Suppressor macrophage (primary cell): Measurements from ENCODE around the gene TNIK.
"Not testable (repeated sequence)": the region's sequence is repeated elsewhere in the genome, so short reads cannot be mapped to it uniquely, and the experiment has no call there.

Source experiments
- DNase-seq, 4 experiments: peaks; one replicate each; pipeline ENCODE4 v3.0.0-alpha.2; 2020 to 2022

TNIK gene

GRCh38 chr3:171468296-171468906 is 8.2 kb upstream of the TNIK start:
- no peak for DNase-seq

GRCh38 chr3:171465763-171466162 is 5.6 kb upstream of the TNIK start:
- DNase-seq = peak; percentile 7 to 65 (median 40)

- no peak for DNase-seq
Observed at GRCh38 chr3:171464462-171464861, 4.3 kb upstream of the TNIK start.

GRCh38 chr3:171462224-171462623 is 2.0 kb upstream of the TNIK start:
- peak in 2 of 4 experiments; percentile 6 for DNase-seq

GRCh38 chr3:171461525-171461917 is 1.3 kb upstream of the TNIK start:
- no peak for DNase-seq

GRCh38 chr3:171460725-171461524 is 720 bp upstream of the TNIK start:
- peak; percentile 23 to 84 (median 74) for DNase-seq

GRCh38 chr3:171459137-171459941 is 866 bp downstream of the TNIK start:
- peak in 3 of 4 experiments; percentile 24 to 44 (median 39) for DNase-seq

GRCh38 chr3:171458864-171459136 is 1.4 kb downstream of the TNIK start:
- DNase-seq = peak in 1 of 4 experiments; percentile 4

- peak in 3 of 4 experiments; percentile 19 to 34 (median 28) for DNase-seq
Observed at GRCh38 chr3:171458071-171458863, 1.9 kb downstream of the TNIK start.

- DNase-seq = peak; percentile 16 to 43 (median 36)
Observed at GRCh38 chr3:171457607-171458061, 2.6 kb downstream of the TNIK start.

- DNase-seq = no peak
Observed at GRCh38 chr3:171456765-171457606, 3.2 kb downstream of the TNIK start.

GRCh38 chr3:171455603-171456550 is 4.3 kb downstream of the TNIK start:
- no peak for DNase-seq

GRCh38 chr3:171454041-171454440 is 6.2 kb downstream of the TNIK start:
- DNase-seq = no peak

GRCh38 chr3:171453180-171453886 is 6.9 kb downstream of the TNIK start:
- peak in 1 of 4 experiments; percentile 5 for DNase-seq

GRCh38 chr3:171452328-171452727 is 7.9 kb downstream of the TNIK start:
- DNase-seq = no peak

- no peak for DNase-seq
Observed at GRCh38 chr3:171451915-171452314, 8.3 kb downstream of the TNIK start.

- not testable (repeated sequence) for DNase-seq
Observed at GRCh38 chr3:171447579-171447891, 12.7 kb downstream of the TNIK start.

- no peak for DNase-seq
Observed at GRCh38 chr3:171446801-171447578, 13.2 kb downstream of the TNIK start.

GRCh38 chr3:171446301-171446700 is 13.9 kb downstream of the TNIK start:
- no peak for DNase-seq
